Stimulated activated naive CD8-positive, alpha-beta T cell treated with anti-CD3 and anti-CD28 coated beads, Interleukin-15, amount 100 ng/mL, for 72 hours (primary cell): ENCODE results near the gene MUCL3.

Source experiments
- ATAC-seq: fragments of 150-1000 bp; cut with Tn5 transposase; 2 replicates; pipeline ENCODE4 v1.10.0; 2021; ENCODE audit warnings: mild to moderate bottlenecking, moderate library complexity
- DNase-seq, 2 donors: peaks; one replicate each; pipeline ENCODE4 v3.0.0; 2021 to 2022
- H3K27ac Mint-ChIP-seq, 2 donors: one replicate each; pipeline ENCODE4 v1.8.0; 2022; ENCODE audit warnings: mild to moderate bottlenecking in 2 of 2, mixed read lengths in 2 of 2, moderate library complexity in 2 of 2
- H3K27me3 Mint-ChIP-seq: one replicate; pipeline ENCODE4 v1.8.0; 2022; ENCODE audit warnings: mixed read lengths
- H3K4me1 Mint-ChIP-seq: one replicate; pipeline ENCODE4 v1.8.0; 2022; ENCODE audit warnings: mild to moderate bottlenecking, mixed read lengths
- H3K4me3 Mint-ChIP-seq, 2 donors: one replicate each; pipeline ENCODE4 v1.8.0; 2022; ENCODE audit warnings: mild to moderate bottlenecking in 2 of 2, mixed read lengths in 2 of 2, moderate library complexity in 1 of 2
- H3K9me3 Mint-ChIP-seq, 2 donors: one replicate each; pipeline ENCODE4 v1.8.0; 2022; ENCODE audit warnings: mixed read lengths in 2 of 2

The MUCL3 gene

DNA sequence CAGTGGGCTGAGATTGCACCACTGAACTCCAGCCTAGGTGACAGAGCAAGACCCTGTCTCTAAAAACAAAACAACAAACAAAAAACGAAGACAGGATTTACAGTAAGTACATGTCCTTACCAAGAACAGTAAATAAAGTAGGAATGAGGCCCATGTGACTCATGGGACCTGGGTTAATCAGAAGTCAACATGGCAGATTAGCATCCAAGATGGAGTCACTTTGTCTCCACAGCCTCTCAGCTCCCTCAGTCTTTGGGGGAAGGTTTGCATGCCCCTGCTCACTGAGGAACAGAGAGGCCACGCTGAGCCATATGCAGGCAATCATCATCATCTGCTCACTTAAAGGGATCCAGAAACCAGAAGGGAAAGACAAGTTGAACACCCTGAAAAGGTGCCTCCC, 61.7 kb downstream of the MUCL3 start:
- ATAC-seq, result no peak
- no peaks in the 10 kb centered on the region for H3K9me3 Mint-ChIP-seq
- H3K27ac Mint-ChIP-seq, result no peak overlapping the region
- DNase-seq, result no peak
- peaks cover 13% of the 10 kb centered on the region for H3K4me1 Mint-ChIP-seq
- no peak overlapping the region for H3K4me3 Mint-ChIP-seq
- H3K27me3 Mint-ChIP-seq, result no peaks in the 10 kb centered on the region
